ENCODE measurements around the gene DYRK4. TPM values are rescaled to one million over a fixed set of nuclear protein-coding genes. Genes with fewer than 3 reads are reported as not detected.

The DYRK4 gene
- total RNA-seq, 1 experiment from 2014 or later, result 27.1 TPM

DNA sequence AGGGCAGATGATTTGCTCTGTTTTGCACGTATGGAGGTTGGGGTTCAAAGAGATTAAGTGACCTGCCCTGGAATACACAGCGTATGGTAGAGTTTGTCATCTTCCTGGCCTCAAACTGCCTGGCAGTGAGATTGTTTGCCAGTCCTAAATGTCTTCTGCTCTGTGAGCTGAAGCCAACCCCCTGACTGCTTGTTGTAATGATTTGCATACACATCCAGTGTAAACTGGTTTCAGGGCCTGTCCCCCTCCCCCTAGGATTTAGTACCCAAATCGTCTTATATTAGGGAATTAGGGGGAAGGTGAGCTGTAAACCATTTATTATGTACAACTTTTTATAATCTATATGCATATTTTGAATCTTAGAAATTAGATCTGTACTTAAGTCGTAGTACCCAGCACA, 48.5 kb downstream of the DYRK4 start:
- no peak overlapping the region for H3K27ac ChIP-seq (ENCODE audit: low read depth, low read length)
- H3K79me2 ChIP-seq (ENCODE audit: insufficient read depth, low read length), result no peaks in the 10 kb centered on the region; the same call in 1 of the 2 replicates
- H3K9me3 ChIP-seq (ENCODE audit: control insufficient read depth in 1 of 2, insufficient read depth in 1 of 2, low read depth in 1 of 2, low read length in 2 of 2), result no peaks in the 10 kb centered on the region
- ChIA-PET RAD21 (ENCODE audit: low non-redundant PET in 1 of 2, low total read pairs in 2 of 2, uncharacterized antibody in 2 of 2, unreplicated experiment in 2 of 2) (no interaction called here), CTCF (no interaction called here), POLR2A (no interaction called here)
- H3K9ac ChIP-seq (ENCODE audit: low read length), result no peak overlapping the region
- no peak for DNase-seq (ENCODE audit: low read depth, low spot score)
- intact Hi-C loops (cut with micrococcal nuclease), result no loop called here
- H4K20me1 ChIP-seq (ENCODE audit: insufficient read depth), result no peaks in the 10 kb centered on the region
- no peak for ATAC-seq
- H2AFZ ChIP-seq (ENCODE audit: low read depth, low read length, poor library complexity, severe bottlenecking), result no peak overlapping the region
- no TSS peak for BruUV-seq (replicated peaks)
- H3K4me1 ChIP-seq (ENCODE audit: control insufficient read depth in 1 of 2, insufficient read depth in 2 of 2, low read length in 2 of 2), result peaks cover 2 to 4% of the 10 kb centered on the region in 2 experiments; a peak in 1 of 4 replicates
- H3K4me3 ChIP-seq (replicated peaks in 1 of 2; ENCODE audit: low read depth in 1 of 2, low read length in 2 of 2), result no peak overlapping the region
- no peak overlapping the region for H3K4me2 ChIP-seq (ENCODE audit: low read length)
- H3K9me2 ChIP-seq (ENCODE audit: insufficient read depth), result no peaks in the 10 kb centered on the region
- H3K27me3 ChIP-seq (ENCODE audit: insufficient read depth, low read length), result no peaks in the 10 kb centered on the region
- TF ChIP-seq, protein P1, sequence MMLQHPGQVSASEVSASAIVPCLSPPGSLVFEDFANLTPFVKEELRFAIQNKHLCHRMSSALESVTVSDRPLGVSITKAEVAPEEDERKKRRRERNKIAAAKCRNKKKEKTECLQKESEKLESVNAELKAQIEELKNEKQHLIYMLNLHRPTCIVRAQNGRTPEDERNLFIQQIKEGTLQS (IDR thresholded peaks at IDR 0.05), result no peak
- no peak for TF ChIP-seq ZFX (IDR thresholded peaks at IDR 0.05)
- TF ChIP-seq FOSL1 (IDR thresholded peaks at IDR 0.05; ENCODE audit: low read depth), result no peak
- no peak for TF ChIP-seq CBX3 (IDR thresholded peaks at IDR 0.05; ENCODE audit: low read depth)
- TF ChIP-seq, protein P2, sequence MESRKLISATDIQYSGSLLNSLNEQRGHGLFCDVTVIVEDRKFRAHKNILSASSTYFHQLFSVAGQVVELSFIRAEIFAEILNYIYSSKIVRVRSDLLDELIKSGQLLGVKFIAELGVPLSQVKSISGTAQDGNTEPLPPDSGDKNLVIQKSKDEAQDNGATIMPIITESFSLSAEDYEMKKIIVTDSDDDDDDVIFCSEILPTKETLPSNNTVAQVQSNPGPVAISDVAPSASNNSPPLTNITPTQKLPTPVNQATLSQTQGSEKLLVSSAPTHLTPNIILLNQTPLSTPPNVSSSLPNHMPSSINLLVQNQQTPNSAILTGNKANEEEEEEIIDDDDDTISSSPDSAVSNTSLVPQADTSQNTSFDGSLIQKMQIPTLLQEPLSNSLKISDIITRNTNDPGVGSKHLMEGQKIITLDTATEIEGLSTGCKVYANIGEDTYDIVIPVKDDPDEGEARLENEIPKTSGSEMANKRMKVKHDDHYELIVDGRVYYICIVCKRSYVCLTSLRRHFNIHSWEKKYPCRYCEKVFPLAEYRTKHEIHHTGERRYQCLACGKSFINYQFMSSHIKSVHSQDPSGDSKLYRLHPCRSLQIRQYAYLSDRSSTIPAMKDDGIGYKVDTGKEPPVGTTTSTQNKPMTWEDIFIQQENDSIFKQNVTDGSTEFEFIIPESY (IDR thresholded peaks at IDR 0.05; ENCODE audit: extremely low read depth, insufficient replicate concordance, low read length), result no peak
- TF ChIP-seq SRF (IDR thresholded peaks at IDR 0.05; ENCODE audit: low read depth), result no peak
- TF ChIP-seq CEBPB (IDR thresholded peaks at IDR 0.05; ENCODE audit: low read depth), result no peak
- TF ChIP-seq EGR1 (IDR thresholded peaks at IDR 0.05; ENCODE audit: low read depth), result no peak
- no peak for TF ChIP-seq RAD21 (IDR thresholded peaks at IDR 0.05; ENCODE audit: low read depth)
- TF ChIP-seq YY1 (IDR thresholded peaks at IDR 0.05; ENCODE audit: extremely low read depth, insufficient replicate concordance, low read depth, low read length), result no peak
- no peak for TF ChIP-seq ZNF274 (IDR thresholded peaks at IDR 0.05; ENCODE audit: low read depth, low read length)
- TF ChIP-seq, protein P3, sequence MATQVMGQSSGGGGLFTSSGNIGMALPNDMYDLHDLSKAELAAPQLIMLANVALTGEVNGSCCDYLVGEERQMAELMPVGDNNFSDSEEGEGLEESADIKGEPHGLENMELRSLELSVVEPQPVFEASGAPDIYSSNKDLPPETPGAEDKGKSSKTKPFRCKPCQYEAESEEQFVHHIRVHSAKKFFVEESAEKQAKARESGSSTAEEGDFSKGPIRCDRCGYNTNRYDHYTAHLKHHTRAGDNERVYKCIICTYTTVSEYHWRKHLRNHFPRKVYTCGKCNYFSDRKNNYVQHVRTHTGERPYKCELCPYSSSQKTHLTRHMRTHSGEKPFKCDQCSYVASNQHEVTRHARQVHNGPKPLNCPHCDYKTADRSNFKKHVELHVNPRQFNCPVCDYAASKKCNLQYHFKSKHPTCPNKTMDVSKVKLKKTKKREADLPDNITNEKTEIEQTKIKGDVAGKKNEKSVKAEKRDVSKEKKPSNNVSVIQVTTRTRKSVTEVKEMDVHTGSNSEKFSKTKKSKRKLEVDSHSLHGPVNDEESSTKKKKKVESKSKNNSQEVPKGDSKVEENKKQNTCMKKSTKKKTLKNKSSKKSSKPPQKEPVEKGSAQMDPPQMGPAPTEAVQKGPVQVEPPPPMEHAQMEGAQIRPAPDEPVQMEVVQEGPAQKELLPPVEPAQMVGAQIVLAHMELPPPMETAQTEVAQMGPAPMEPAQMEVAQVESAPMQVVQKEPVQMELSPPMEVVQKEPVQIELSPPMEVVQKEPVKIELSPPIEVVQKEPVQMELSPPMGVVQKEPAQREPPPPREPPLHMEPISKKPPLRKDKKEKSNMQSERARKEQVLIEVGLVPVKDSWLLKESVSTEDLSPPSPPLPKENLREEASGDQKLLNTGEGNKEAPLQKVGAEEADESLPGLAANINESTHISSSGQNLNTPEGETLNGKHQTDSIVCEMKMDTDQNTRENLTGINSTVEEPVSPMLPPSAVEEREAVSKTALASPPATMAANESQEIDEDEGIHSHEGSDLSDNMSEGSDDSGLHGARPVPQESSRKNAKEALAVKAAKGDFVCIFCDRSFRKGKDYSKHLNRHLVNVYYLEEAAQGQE (IDR thresholded peaks at IDR 0.05; ENCODE audit: low read depth), result no peak
- TF ChIP-seq POLR2AphosphoS5 (IDR thresholded peaks at IDR 0.05; ENCODE audit: low read depth, low read length), result no peak
- no peak for TF ChIP-seq SIN3A (IDR thresholded peaks at IDR 0.05; ENCODE audit: low read depth)
- TF ChIP-seq EZH2 (IDR thresholded peaks at IDR 0.05), result no peak
- no peak for TF ChIP-seq POLR2A (IDR thresholded peaks at IDR 0.05; ENCODE audit: borderline replicate concordance, extremely low read depth, insufficient read depth, insufficient read length)
- no peak for TF ChIP-seq JUND (IDR thresholded peaks at IDR 0.05)
- TF ChIP-seq EZH2phosphoT487 (IDR thresholded peaks at IDR 0.05; ENCODE audit: borderline replicate concordance), result no peak
- TF ChIP-seq, protein P4, sequence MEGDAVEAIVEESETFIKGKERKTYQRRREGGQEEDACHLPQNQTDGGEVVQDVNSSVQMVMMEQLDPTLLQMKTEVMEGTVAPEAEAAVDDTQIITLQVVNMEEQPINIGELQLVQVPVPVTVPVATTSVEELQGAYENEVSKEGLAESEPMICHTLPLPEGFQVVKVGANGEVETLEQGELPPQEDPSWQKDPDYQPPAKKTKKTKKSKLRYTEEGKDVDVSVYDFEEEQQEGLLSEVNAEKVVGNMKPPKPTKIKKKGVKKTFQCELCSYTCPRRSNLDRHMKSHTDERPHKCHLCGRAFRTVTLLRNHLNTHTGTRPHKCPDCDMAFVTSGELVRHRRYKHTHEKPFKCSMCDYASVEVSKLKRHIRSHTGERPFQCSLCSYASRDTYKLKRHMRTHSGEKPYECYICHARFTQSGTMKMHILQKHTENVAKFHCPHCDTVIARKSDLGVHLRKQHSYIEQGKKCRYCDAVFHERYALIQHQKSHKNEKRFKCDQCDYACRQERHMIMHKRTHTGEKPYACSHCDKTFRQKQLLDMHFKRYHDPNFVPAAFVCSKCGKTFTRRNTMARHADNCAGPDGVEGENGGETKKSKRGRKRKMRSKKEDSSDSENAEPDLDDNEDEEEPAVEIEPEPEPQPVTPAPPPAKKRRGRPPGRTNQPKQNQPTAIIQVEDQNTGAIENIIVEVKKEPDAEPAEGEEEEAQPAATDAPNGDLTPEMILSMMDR (IDR thresholded peaks at IDR 0.05 in 2 of 3, conservative IDR thresholded peaks at IDR 0.05 in 1 of 3; ENCODE audit: borderline replicate concordance in 1 of 3, insufficient read depth in 1 of 3, low read depth in 2 of 3, low read length in 2 of 3), result no peak
- peaks cover 8 to 14% of the 10 kb centered on the region in 2 experiments; a peak in 2 of 4 replicates for H3K36me3 ChIP-seq (ENCODE audit: control insufficient read depth in 1 of 2, insufficient read depth in 2 of 2, low read length in 2 of 2)

Data from HCT116 (cell line).